ENCODE data around the gene ERBB3.

The ERBB3 gene

DNA sequence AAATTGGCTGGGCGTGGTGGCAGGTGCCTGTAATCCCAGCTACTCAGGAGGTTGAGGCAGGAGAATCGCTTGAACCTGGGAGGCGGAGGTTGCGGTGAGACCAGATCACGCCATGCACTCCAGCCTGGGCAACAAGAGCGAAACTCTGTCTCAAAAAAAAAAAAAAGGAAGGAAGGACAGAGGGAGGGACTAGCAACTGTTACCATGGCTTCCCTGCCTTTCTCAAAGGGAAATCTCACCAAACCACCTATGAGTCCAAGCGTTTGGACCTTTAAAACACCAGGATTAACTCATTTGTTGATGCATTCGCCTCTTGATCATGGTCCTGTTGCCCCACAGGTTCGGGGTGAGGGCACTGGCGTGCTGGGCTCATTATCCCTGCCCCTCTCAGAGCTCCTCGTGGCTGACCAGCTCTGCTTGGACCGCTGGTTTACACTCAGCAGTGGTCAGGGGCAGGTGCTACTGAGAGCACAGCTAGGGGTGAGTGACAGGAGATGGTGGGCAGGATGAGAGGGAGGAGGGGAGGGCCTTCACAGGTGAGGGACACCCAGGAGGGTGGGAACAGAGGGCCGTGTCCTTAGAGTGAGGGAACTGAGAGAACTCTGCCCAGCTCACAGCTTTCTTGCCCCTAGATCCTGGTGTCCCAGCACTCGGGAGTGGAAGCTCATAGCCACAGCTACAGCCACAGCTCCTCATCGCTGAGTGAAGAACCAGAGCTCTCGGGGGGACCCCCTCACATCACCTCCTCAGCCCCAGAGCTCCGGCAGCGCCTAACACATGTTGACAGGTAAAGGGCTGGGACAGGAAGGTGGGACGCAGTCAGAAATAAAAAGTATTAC, 62.2 kb downstream of the ERBB3 start:
- no peak for DNase-seq

DNA sequence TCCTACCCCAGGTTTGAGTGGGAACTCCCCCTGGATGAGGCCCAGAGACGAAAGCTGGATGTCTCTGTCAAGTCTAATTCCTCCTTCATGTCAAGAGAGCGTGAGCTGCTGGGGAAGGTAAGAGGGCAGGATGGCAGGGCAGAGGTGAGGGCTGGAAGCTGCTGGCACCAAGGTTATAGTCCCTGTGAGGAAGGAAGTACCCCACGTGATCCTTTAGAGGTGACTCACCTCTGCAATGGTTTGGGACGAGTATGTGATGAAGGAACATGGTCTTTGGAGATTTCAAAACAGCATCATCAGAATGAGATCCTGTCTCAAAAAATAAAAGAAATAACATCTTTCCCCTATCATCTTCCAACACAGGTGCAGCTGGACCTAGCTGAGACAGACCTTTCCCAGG, 63.3 kb downstream of the ERBB3 start:
- no peak for DNase-seq

DNA sequence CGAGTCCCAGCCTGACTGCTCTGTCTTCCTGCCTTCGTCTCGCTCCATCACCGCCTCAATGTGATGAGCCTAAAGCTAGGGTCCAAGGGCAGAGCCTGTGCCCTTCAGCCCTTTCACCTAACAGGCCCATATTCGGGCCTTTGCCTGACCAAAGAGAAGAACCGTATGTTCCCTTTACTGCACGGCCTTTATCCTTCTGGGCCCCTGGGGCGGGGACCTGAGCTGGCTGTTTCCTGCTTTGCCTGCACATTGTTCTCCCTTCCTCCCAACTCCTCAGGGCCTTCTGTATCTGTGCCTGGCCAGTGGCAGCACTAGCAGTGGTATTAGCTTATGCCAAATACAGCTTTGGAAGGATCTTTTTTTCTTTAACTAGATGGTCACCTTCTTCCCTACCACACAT, 63.9 kb downstream of the ERBB3 start:
- DNase-seq, result no peak

DNA sequence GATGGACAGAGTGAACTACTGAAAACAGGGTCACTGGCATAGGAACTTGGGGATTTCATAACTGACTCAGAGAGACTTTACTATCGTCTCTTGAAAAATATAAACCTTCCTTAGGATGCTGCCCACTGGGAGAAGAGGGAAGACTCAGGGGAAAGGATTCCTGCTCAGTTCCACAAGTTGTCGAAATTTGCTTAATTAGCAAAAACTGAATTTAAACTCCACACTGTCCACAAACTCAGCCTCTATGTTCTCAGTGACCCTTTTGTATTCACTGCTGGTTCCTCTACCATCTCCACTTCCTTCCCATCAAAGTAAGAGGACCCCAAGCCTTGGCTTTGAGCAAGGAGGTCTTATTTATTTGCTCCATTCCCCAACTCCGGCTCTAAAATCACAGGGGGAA, 65.3 kb downstream of the ERBB3 start:
- no peak for DNase-seq

GRCh38 chr12:56146492-56147460, 66.8 kb downstream of the ERBB3 start:
- DNase-seq, result no peak

GRCh38 chr12:56150563-56150962, 70.6 kb downstream of the ERBB3 start:
- no peak for DNase-seq

DNA sequence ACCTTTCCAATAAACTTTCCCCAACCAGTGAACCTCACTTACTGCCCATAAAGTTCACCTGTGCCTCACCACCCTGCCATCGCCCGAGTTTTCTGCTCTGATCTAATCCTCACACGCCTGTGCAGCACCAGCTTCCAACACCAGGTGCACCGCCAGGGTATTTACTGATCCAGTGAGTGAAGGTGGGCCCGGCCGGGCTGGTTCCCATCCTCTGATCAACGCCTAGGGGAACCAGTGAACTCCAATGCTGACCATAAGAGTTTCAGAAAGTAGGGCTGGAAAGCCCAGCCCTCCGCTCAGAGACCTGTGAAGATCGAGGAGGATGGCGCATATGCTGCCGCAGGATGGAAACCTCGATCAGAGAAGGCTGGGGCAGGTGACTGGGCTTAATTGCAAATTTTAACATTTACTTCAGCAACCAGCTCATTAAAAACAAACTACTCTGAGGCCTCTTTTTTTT, 71.7 kb downstream of the ERBB3 start:
- DNase-seq, result peak; percentile 73

DNA sequence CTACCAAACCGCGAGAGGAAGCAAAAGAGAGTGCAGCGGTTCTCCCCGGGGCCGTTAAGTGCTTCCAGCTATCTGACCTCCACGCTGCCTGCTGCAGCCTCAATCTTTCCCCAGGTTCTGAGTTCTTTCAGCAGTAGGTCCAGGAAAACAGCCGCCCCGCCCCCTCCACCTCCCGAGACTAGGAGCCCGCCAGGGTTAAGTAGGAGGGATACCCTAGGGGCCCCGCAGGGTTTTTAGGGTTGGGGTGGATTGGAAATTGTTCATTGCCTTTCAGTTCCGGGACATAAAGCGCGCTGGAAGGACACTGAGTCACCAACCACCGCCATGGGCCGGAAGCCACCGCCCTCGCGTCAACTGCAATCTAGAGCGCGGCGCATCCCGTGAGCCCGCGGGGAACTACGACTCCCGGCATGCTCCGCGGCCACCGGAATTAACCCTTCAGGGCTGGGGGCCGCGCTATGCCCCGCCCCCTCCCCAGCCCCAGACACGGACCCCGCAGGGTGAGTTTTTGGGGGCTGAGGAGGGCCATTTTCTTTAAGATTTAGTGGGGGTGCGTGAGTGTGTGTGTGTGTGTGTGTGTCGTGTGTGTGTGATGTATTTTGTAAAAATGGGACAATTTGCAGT, 72.3 kb downstream of the ERBB3 start, which contains the start of gene MYL6B:
Gene MYL6B (plus strand): TSS at position 456 of the 624 bp plus-strand sequence. CDS start 1,332 bp downstream, outside the sequence.
- DNase-seq, result peak; percentile 87

All from COR-L47 (cell line).